SU-DHL-6 (cell line): ENCODE data around the gene MTG1.

Experiments used
- CTCF ChIP-seq: fragments of 200-600 bp; sonication (generic); IDR thresholded peaks from one replicate; pipeline ENCODE4 v1.5.1; 2017; ENCODE audit warnings: antibody characterized with exemption, mild to moderate bottlenecking, low read length, moderate library complexity; ENCODE audit not compliant: insufficient read depth, poor library complexity, severe bottlenecking
- EZH2phosphoT487 ChIP-seq: fragments of 200-600 bp; sonication (generic), shearing (Covaris generic); conservative IDR thresholded peaks from 2 replicates; pipeline ENCODE4 v1.6.1; 2018; ENCODE audit warnings: mild to moderate bottlenecking, antibody characterized with exemption, low read length, moderate library complexity, mixed read lengths

- TF ChIP-seq CTCF (no peak), EZH2phosphoT487 (no peak)
These were observed 4.8 kb upstream of the MTG1 start for GRCh38 chr10:133388973-133389818.
